Measurements from ENCODE around the gene PPARGC1A.

Gene PPARGC1A

GRCh38 chr4:23881674-23882337, 8.0 kb downstream of the PPARGC1A start:
- DNase-seq (ENCODE audit: low read depth in 2 of 2), result no peak

GRCh38 chr4:23881052-23881501, 8.8 kb downstream of the PPARGC1A start:
- DNase-seq (ENCODE audit: low read depth in 2 of 2), result no peak

GRCh38 chr4:23878912-23879732, 10.7 kb downstream of the PPARGC1A start:
- DNase-seq (ENCODE audit: low read depth in 2 of 2), result no peak

- DNase-seq (ENCODE audit: low read depth in 2 of 2), result no peak
Measured at GRCh38 chr4:23878246-23878891, 11.5 kb downstream of the PPARGC1A start.

GRCh38 chr4:23877758-23878229, 12.1 kb downstream of the PPARGC1A start:
- DNase-seq (ENCODE audit: low read depth in 2 of 2), result no peak

- DNase-seq (ENCODE audit: low read depth in 2 of 2), result no peak
Measured at GRCh38 chr4:23876418-23877089, 13.3 kb downstream of the PPARGC1A start.

GRCh38 chr4:23875317-23875716, 14.5 kb downstream of the PPARGC1A start:
- no peak for DNase-seq (ENCODE audit: low read depth in 2 of 2)

GRCh38 chr4:23874536-23874901, 15.3 kb downstream of the PPARGC1A start:
- DNase-seq (ENCODE audit: low read depth in 2 of 2), result no peak

- DNase-seq (ENCODE audit: low read depth in 2 of 2), result no peak
Measured at GRCh38 chr4:23873717-23874535, 15.9 kb downstream of the PPARGC1A start.

- DNase-seq (ENCODE audit: low read depth in 2 of 2), result no peak
Measured at GRCh38 chr4:23871426-23871825, 18.4 kb downstream of the PPARGC1A start.

GRCh38 chr4:23866450-23867075, 23.3 kb downstream of the PPARGC1A start:
- no peak for DNase-seq (ENCODE audit: low read depth in 2 of 2)

- DNase-seq (ENCODE audit: low read depth in 2 of 2), result no peak
Measured at GRCh38 chr4:23861897-23862296, 27.9 kb downstream of the PPARGC1A start.

GRCh38 chr4:23860919-23861318, 28.9 kb downstream of the PPARGC1A start:
- DNase-seq (ENCODE audit: low read depth in 2 of 2), result no peak

- DNase-seq (ENCODE audit: low read depth in 2 of 2), result no peak
Measured at GRCh38 chr4:23857367-23857959, 32.4 kb downstream of the PPARGC1A start.

GRCh38 chr4:23856630-23857029, 33.2 kb downstream of the PPARGC1A start:
- DNase-seq (ENCODE audit: low read depth in 2 of 2), result no peak

- DNase-seq (ENCODE audit: low read depth in 2 of 2), result no peak
Measured at GRCh38 chr4:23855912-23856605, 33.8 kb downstream of the PPARGC1A start.

GRCh38 chr4:23853986-23854660, 35.7 kb downstream of the PPARGC1A start:
- no peak for DNase-seq (ENCODE audit: low read depth in 2 of 2)

- DNase-seq (ENCODE audit: low read depth in 2 of 2), result no peak
Measured at GRCh38 chr4:23851464-23851863, 38.4 kb downstream of the PPARGC1A start.

- DNase-seq (ENCODE audit: low read depth in 2 of 2), result no peak
Measured at GRCh38 chr4:23847158-23847557, 42.7 kb downstream of the PPARGC1A start.

All from stimulated activated CD8-positive, alpha-beta memory T cell treated with anti-CD3 and anti-CD28 coated beads, Interleukin-15, amount 100 ng/mL, for 4 hours (primary cell).